GM12892 (cell line): Measurements from ENCODE around the gene GDPGP1.

Experiments used
- POLR2A ChIP-seq: IDR thresholded peaks from 2 replicates; pipeline ENCODE4 v1.6.1; 2011; ENCODE audit warnings: low read depth, low read length, control low read depth
- POLR2AphosphoS5 ChIP-seq: IDR thresholded peaks from 2 replicates; pipeline ENCODE4 v1.6.1; 2011; ENCODE audit warnings: low read depth, low read length, control low read depth
- TAF1 ChIP-seq: IDR thresholded peaks from 2 replicates; pipeline ENCODE4 v1.6.1; 2011; ENCODE audit warnings: low read depth, mild to moderate bottlenecking, control low read depth, low read length, borderline replicate concordance

GRCh38 chr15:90203473-90203872, 30.5 kb upstream of the GDPGP1 start:
- TF ChIP-seq TAF1 (no peak), POLR2A (no peak), POLR2AphosphoS5 (no peak)
